Measurements from ENCODE around the gene CKLF.

GRCh38 chr16:66598111-66598510 lies 45.7 kb downstream of the CKLF start:
- no peak for TF ChIP-seq POU2F2 (IDR thresholded peaks at IDR 0.05; ENCODE audit: low read depth, low read length)
- TF ChIP-seq POLR2A (IDR thresholded peaks at IDR 0.05; ENCODE audit: low read depth, low read length), result no peak
- no peak for TF ChIP-seq POLR2AphosphoS5 (IDR thresholded peaks at IDR 0.05; ENCODE audit: low read depth, low read length)
- no peak for TF ChIP-seq PAX5 (IDR thresholded peaks at IDR 0.05; ENCODE audit: insufficient read depth, low read length, severe bottlenecking)
- TF ChIP-seq SPI1 (IDR thresholded peaks at IDR 0.05; ENCODE audit: low read depth, low read length), result no peak
- TF ChIP-seq TAF1 (IDR thresholded peaks at IDR 0.05; ENCODE audit: low read depth, low read length), result no peak
